Choroid plexus epithelial cell (primary cell): ENCODE data around the gene ERVK3-1.

Experiments used
- DNase-seq: peaks from one replicate; pipeline ENCODE4 v3.0.0-alpha.2; 2010; ENCODE audit warnings: low read depth
- H3K4me3 ChIP-seq: 2 replicates; pipeline ENCODE4 v1.5.1; 2011; ENCODE audit warnings: low read depth, mild to moderate bottlenecking, control low read depth, low read length, moderate library complexity
- CTCF ChIP-seq: conservative IDR thresholded peaks from 2 replicates; pipeline ENCODE4 v1.5.1; 2011; ENCODE audit warnings: low read depth, mild to moderate bottlenecking, control low read depth, inconsistent platforms, low read length, moderate library complexity

The ERVK3-1 gene

GRCh38 chr19:58279925-58280316 lies 25.3 kb upstream of the ERVK3-1 start:
- peak overlapping the region; percentile 92 for H3K4me3 ChIP-seq
- peak; percentile 28 for DNase-seq
- no peak for TF ChIP-seq CTCF

- no peak for DNase-seq
- no peak for TF ChIP-seq CTCF
- no peak overlapping the region for H3K4me3 ChIP-seq
Observed at GRCh38 chr19:58284199-58284598, 21.0 kb upstream of the ERVK3-1 start.

- no peak for DNase-seq
- TF ChIP-seq CTCF: no peak
- H3K4me3 ChIP-seq: no peak overlapping the region
Observed at GRCh38 chr19:58291943-58292342, 13.2 kb upstream of the ERVK3-1 start.

GRCh38 chr19:58294743-58295374 lies 10.3 kb upstream of the ERVK3-1 start:
- no peak for TF ChIP-seq CTCF
- no peak overlapping the region for H3K4me3 ChIP-seq
- DNase-seq: no peak

- no peak for TF ChIP-seq CTCF
- no peak overlapping the region for H3K4me3 ChIP-seq
- no peak for DNase-seq
Observed at GRCh38 chr19:58296104-58296503, 9.1 kb upstream of the ERVK3-1 start.

- no peak for TF ChIP-seq CTCF
- no peak overlapping the region for H3K4me3 ChIP-seq
- DNase-seq: no peak
Observed at GRCh38 chr19:58300620-58301019, 4.6 kb upstream of the ERVK3-1 start.

- H3K4me3 ChIP-seq: no peak overlapping the region
- no peak for TF ChIP-seq CTCF
- DNase-seq: no peak
Observed at GRCh38 chr19:58304255-58304654, 922 bp upstream of the ERVK3-1 start.
